Neural progenitor cell (in vitro differentiated cells): ENCODE data around the gene POM121L2. TPM values are rescaled to one million over a fixed set of nuclear protein-coding genes. Genes with fewer than 3 reads are reported as not detected.

ENCODE experiments used
- DNase-seq: peaks from one replicate; pipeline ENCODE4 v3.0.0-alpha.2; 2016; ENCODE audit warnings: low spot score
- H2AFZ ChIP-seq: fragments of 200-600 bp; sonication (generic); replicated peaks from 2 replicates; pipeline ENCODE4 v1.6.1; 2016; ENCODE audit warnings: antibody characterized with exemption
- H3F3A ChIP-seq: fragments of 200-600 bp; sonication (generic); 2 replicates; pipeline ENCODE4 v1.6.1; 2016; ENCODE audit warnings: antibody characterized with exemption, low read depth
- H3K27ac ChIP-seq: fragments of 200-600 bp; sonication (generic); 2 replicates; pipeline ENCODE4 v1.5.1; 2016; ENCODE audit warnings: mild to moderate bottlenecking
- H3K27me3 ChIP-seq: fragments of 200-600 bp; sonication (generic); 2 replicates; pipeline ENCODE4 v1.6.1; 2016; ENCODE audit warnings: mild to moderate bottlenecking, moderate library complexity
- H3K36me3 ChIP-seq: fragments of 200-600 bp; sonication (generic); 2 replicates; pipeline ENCODE4 v1.5.1; 2016
- H3K4me1 ChIP-seq: fragments of 200-600 bp; sonication (generic); 2 replicates; pipeline ENCODE4 v1.6.1; 2016; ENCODE audit warnings: mixed run types
- H3K4me2 ChIP-seq: fragments of 200-600 bp; sonication (generic); 2 replicates; pipeline ENCODE4 v1.6.1; 2016
- H3K4me3 ChIP-seq: fragments of 200-600 bp; sonication (generic); 2 replicates; pipeline ENCODE4 v1.5.1; 2016
- H3K79me2 ChIP-seq: fragments of 200-600 bp; sonication (generic); 2 replicates; pipeline ENCODE4 v1.6.1; 2016; ENCODE audit warnings: low read depth
- H3K9ac ChIP-seq: fragments of 200-600 bp; sonication (generic); 2 replicates; pipeline ENCODE4 v1.6.1; 2016
- H3K9me3 ChIP-seq: fragments of 200-600 bp; sonication (generic); 2 replicates; pipeline ENCODE4 v1.5.1; 2016; ENCODE audit warnings: low read depth
- H4K20me1 ChIP-seq: fragments of 200-600 bp; sonication (generic); 2 replicates; pipeline ENCODE4 v1.6.1; 2016; ENCODE audit warnings: low read depth
- H3K27ac Mint-ChIP-seq: 3 replicates; pipeline ENCODE4 v1.8.0; 2021; ENCODE audit warnings: mixed read lengths
- H3K27me3 Mint-ChIP-seq: 2 replicates; pipeline ENCODE4 v1.8.0; 2022; ENCODE audit warnings: low read depth, mild to moderate bottlenecking, inconsistent platforms, moderate library complexity, mixed read lengths; ENCODE audit not compliant: insufficient read depth
- H3K36me3 Mint-ChIP-seq: 3 replicates; pipeline ENCODE4 v1.8.0; 2021; ENCODE audit warnings: mixed read lengths
- H3K4me1 Mint-ChIP-seq: 3 replicates; pipeline ENCODE4 v1.8.0; 2021; ENCODE audit warnings: mixed read lengths
- H3K4me3 Mint-ChIP-seq: 3 replicates; pipeline ENCODE4 v1.8.0; 2021; ENCODE audit warnings: mild to moderate bottlenecking, moderate library complexity, mixed read lengths
- H3K9me3 Mint-ChIP-seq: 3 replicates; pipeline ENCODE4 v1.8.0; 2020; ENCODE audit warnings: mixed read lengths
- EZH2 ChIP-seq: fragments of 200-600 bp; sonication (generic); IDR thresholded peaks from 2 replicates; pipeline ENCODE4 v1.6.1; 2017; ENCODE audit warnings: antibody characterized with exemption, mild to moderate bottlenecking, moderate library complexity
- EZH2phosphoT487 ChIP-seq: fragments of 200-600 bp; sonication (generic); IDR thresholded peaks from 2 replicates; pipeline ENCODE4 v1.6.1; 2017; ENCODE audit warnings: antibody characterized with exemption
- total RNA-seq: library from RNA; depleted of rRNA; stranded (reverse); fragments of >200 nt; gene quantifications from 2 replicates; pipeline ENCODE4 v1.2.3, GENCODE V29; 2015; ENCODE audit warnings: low replicate concordance
- TF ChIP-seq, protein P1 (sequence below): fragments of 200-600 bp; sonication (generic); IDR thresholded peaks from 2 replicates; pipeline ENCODE4 v1.5.1; 2017; ENCODE audit warnings: antibody characterized with exemption, mild to moderate bottlenecking

POM121L2 gene
- total RNA-seq, 1 donor from 2014 or later = not detected

DNA sequence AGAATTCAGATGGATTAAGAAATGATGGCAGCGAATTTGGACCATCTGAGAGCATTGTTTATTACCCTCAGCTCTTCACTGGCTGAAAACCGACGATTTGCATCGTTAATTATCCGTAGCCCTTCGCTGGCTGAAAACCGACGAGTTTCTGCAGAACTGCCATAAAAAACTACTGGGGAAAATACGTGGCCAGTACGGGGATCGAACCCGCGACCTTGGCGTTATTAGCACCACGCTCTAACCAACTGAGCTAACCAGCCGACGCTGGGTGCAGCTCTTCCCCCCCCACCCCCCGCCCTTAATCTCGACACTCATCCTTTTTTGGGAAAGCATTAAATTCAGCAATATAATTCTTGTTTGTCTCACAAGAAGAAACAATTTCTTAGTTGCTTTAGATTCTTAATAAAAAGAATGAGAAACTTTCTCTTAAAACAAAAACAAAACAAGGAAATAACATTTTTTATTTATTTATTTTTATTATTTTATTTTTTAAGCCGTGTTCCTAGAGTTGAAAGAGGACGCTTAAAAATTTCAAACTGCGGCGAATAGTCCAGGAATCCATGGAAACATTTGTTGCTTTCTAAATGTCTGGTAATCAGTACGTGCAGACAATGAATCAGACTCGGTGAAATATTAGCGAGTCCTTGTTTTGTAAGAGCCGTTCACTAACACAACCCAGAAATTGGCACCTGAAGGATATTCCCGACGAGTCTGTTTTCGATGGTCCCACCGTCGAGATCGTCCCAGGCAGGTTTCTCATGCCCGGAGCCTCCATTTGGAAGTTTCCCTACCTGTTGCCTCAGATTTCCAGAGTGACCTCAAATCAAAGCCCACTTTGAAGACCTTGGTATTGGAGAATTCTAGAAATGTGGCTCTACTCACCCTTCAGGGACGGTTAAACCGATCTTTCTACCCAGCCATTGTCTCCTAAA is 36.8 kb downstream of the POM121L2 start:
- Mint-ChIP-seq H3K27ac (no peak overlapping the region), H3K4me3 (no peak overlapping the region), H3K27me3 (peaks cover 33% of the 10 kb centered on the region), H3K4me1 (peaks cover 6% of the 10 kb centered on the region), H3K36me3 (no peaks in the 10 kb centered on the region), H3K9me3 (peaks cover 6% of the 10 kb centered on the region)
- Histone ChIP-seq H3K27ac (no peak overlapping the region), H3K4me2 (peak overlapping the region; percentile 77), H2AFZ (peak overlapping the region; percentile 12), H3K79me2 (no peaks in the 10 kb centered on the region), H3K4me3 (peak overlapping the region; percentile 47), H3K36me3 (no peaks in the 10 kb centered on the region), H3K9me3 (no peaks in the 10 kb centered on the region), H3F3A (no peaks in the 10 kb centered on the region), H3K9ac (no peak overlapping the region), H4K20me1 (no peaks in the 10 kb centered on the region), H3K27me3 (peaks cover 62% of the 10 kb centered on the region), H3K4me1 (no peaks in the 10 kb centered on the region)
- TF ChIP-seq EZH2 (peak; percentile 55), EZH2phosphoT487 (no peak)
- DNase-seq = peak; percentile 55

DNA sequence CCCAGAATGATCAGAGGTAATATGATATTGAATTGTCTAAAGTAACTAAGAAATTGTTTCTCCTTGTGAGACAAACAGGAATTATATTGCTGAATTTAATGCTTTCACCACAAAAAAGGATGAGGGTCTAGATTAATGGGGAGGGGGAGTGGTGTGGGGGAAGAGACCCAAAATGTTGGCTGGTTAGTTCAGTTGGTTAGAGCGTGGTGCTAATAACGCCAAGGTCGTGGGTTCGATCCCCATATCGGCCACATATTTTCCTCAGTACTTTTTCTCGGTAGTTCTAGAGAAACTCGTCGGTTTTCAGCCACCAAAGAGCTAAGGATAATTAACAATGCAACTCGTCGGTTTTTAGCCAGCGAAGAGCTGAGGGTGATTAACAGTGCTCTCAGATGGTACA is 38.3 kb downstream of the POM121L2 start:
- no peak for TF ChIP-seq EZH2
- TF ChIP-seq, protein P1, sequence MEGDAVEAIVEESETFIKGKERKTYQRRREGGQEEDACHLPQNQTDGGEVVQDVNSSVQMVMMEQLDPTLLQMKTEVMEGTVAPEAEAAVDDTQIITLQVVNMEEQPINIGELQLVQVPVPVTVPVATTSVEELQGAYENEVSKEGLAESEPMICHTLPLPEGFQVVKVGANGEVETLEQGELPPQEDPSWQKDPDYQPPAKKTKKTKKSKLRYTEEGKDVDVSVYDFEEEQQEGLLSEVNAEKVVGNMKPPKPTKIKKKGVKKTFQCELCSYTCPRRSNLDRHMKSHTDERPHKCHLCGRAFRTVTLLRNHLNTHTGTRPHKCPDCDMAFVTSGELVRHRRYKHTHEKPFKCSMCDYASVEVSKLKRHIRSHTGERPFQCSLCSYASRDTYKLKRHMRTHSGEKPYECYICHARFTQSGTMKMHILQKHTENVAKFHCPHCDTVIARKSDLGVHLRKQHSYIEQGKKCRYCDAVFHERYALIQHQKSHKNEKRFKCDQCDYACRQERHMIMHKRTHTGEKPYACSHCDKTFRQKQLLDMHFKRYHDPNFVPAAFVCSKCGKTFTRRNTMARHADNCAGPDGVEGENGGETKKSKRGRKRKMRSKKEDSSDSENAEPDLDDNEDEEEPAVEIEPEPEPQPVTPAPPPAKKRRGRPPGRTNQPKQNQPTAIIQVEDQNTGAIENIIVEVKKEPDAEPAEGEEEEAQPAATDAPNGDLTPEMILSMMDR = no peak
- TF ChIP-seq EZH2phosphoT487 = no peak
- no peak overlapping the region for H3K4me2 ChIP-seq
- H3K79me2 ChIP-seq = no peaks in the 10 kb centered on the region
- H3K36me3 ChIP-seq = no peaks in the 10 kb centered on the region
- H2AFZ ChIP-seq = no peak overlapping the region
- no peaks in the 10 kb centered on the region for H3K9me3 ChIP-seq
- peaks cover 5% of the 10 kb centered on the region for H4K20me1 ChIP-seq
- Mint-ChIP-seq H3K9me3 (peaks cover 2% of the 10 kb centered on the region), H3K4me1 (peaks cover 9% of the 10 kb centered on the region), H3K36me3 (no peaks in the 10 kb centered on the region), H3K4me3 (no peak overlapping the region), H3K27ac (no peak overlapping the region), H3K27me3 (peaks cover 25% of the 10 kb centered on the region)
- no peak overlapping the region for H3K27ac ChIP-seq
- H3K9ac ChIP-seq = no peak overlapping the region
- no peak for DNase-seq
- peaks cover 64% of the 10 kb centered on the region for H3K27me3 ChIP-seq
- no peaks in the 10 kb centered on the region for H3F3A ChIP-seq
- H3K4me1 ChIP-seq = no peaks in the 10 kb centered on the region
- H3K4me3 ChIP-seq = no peak overlapping the region

DNA sequence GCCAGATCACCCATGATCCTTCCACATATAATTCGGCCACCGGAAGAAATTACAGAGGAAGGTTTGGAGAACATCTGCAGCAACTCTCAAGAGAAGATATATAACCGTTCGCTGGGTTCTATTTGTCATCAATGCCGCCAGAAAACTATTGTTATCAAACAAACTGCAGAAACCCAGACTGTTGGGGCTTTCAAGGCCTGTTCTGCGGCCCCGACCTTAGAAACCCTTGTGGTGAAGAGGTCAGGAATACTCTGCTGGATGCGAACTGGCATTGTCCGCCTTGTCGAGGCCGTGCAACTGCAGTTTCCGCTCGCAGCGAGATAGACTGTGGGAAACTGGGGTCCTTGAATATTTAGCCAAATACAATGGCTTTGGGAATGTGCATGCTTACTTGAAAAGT is 43.3 kb downstream of the POM121L2 start:
- peaks cover 65% of the 10 kb centered on the region for H3K27me3 ChIP-seq

More for the DNA sequence above, 43.3 kb downstream of the POM121L2 start:
- no peak overlapping the region for H2AFZ ChIP-seq
- H3K4me1 Mint-ChIP-seq = peaks cover 19% of the 10 kb centered on the region
- H4K20me1 ChIP-seq = peaks cover 9% of the 10 kb centered on the region
- no peak for TF ChIP-seq EZH2
- TF ChIP-seq EZH2phosphoT487 = no peak
- TF ChIP-seq, protein P1 = no peak
- H3K9me3 Mint-ChIP-seq = no peaks in the 10 kb centered on the region
- H3K4me2 ChIP-seq = no peak overlapping the region
- no peaks in the 10 kb centered on the region for H3K79me2 ChIP-seq
- no peaks in the 10 kb centered on the region for H3F3A ChIP-seq
- no peak overlapping the region for H3K27ac ChIP-seq
- no peak overlapping the region for H3K9ac ChIP-seq
- DNase-seq = peak; percentile 22
- peak overlapping the region; percentile 94 for H3K27ac Mint-ChIP-seq
- H3K9me3 ChIP-seq = no peaks in the 10 kb centered on the region
- peaks cover 4% of the 10 kb centered on the region for H3K4me1 ChIP-seq
- H3K4me3 Mint-ChIP-seq = peak overlapping the region; percentile 69
- H3K4me3 ChIP-seq = no peak overlapping the region
- H3K36me3 Mint-ChIP-seq = no peaks in the 10 kb centered on the region
- no peaks in the 10 kb centered on the region for H3K36me3 ChIP-seq
- H3K27me3 Mint-ChIP-seq = peaks cover 16% of the 10 kb centered on the region
